ENCODE data around the gene IGF2BP2. TPM values are rescaled to one million over a fixed set of nuclear protein-coding genes. Genes with fewer than 3 reads are reported as not detected.

The IGF2BP2 gene
- total and polyA plus RNA-seq, 2 of the 8 experiments (the other 6 are each of a cell fraction or from before 2014, with no cell fraction given): 7.4 to 121 TPM

- WGBS, 2 experiments (ENCODE audit: extremely low coverage in 1 of 2, insufficient coverage in 1 of 2, insufficient read length in 1 of 2, insufficient replicate concordance in 2 of 2, low coverage in 1 of 2, low lambda C conversion rate in 2 of 2, missing lambda C conversion rate in 1 of 2): 94% methylated on average over 6 of the region's 6 CpGs; no CpG with 5 or more reads in 1 of the 2 experiments
- H3K56ac ChIP-seq (replicated peaks; ENCODE audit: insufficient read length, low read depth, low read length): no peak overlapping the region
- no peak overlapping the region for H3K9ac ChIP-seq (replicated peaks in 1 of 4; ENCODE audit: extremely low read depth in 1 of 4, low read depth in 3 of 4, low read length in 3 of 4)
- H2BK5ac ChIP-seq (ENCODE audit: low read depth, low read length): no peak overlapping the region
- H3K18ac ChIP-seq (ENCODE audit: extremely low read depth, low read length): no peak overlapping the region
- CTCF ChIA-PET (ENCODE audit: partially characterized antibody): interaction anchor here (1.0 to 17.0 kb wide), 5 partner anchors 9 to 140 kb away, joined by 4 to 345 read pairs (median 4); no protein-coding TSS in a partner anchor
- no peak overlapping the region for H3K23ac ChIP-seq (ENCODE audit: insufficient read length)
- H2BK12ac ChIP-seq (ENCODE audit: low read depth, low read length): no peak overlapping the region
- peaks cover 12% of the 10 kb centered on the region; the same call in 1 of the 2 replicates for H3K79me1 ChIP-seq (ENCODE audit: low read depth, low read length)
- POLR2A ChIA-PET (ENCODE audit: partially characterized antibody): no interaction called here
- no peaks in the 10 kb centered on the region for H3K27me3 ChIP-seq (replicated peaks in 1 of 4; ENCODE audit: control insufficient read depth in 3 of 4, extremely low read depth in 1 of 4, insufficient read depth in 3 of 4, low read length in 3 of 4)
- DNase-seq (ENCODE audit: low read depth in 1 of 2, low spot score in 2 of 2): no peak
- no peak overlapping the region for H2BK15ac ChIP-seq (ENCODE audit: low read length)
- TF ChIP-seq NRF1 (IDR thresholded peaks at IDR 0.05; ENCODE audit: low read depth, low read length) (no peak), ATF2 (IDR thresholded peaks at IDR 0.05; ENCODE audit: low read length) (no peak), TEAD4 (IDR thresholded peaks at IDR 0.05; ENCODE audit: low read depth, low read length) (no peak), ZNF274 (IDR thresholded peaks at IDR 0.05; ENCODE audit: borderline replicate concordance, extremely low read depth, low read length) (no peak), SUZ12 (IDR thresholded peaks at IDR 0.05; ENCODE audit: low read length) (no peak)
- H3K27ac ChIP-seq (ENCODE audit: low read depth, low read length): no peak overlapping the region
- peaks cover 0 to 12% (median 7%) of the 10 kb centered on the region in 4 experiments; a peak in 3 of 8 replicates for H3K36me3 ChIP-seq (ENCODE audit: control insufficient read depth in 2 of 4, insufficient read depth in 4 of 4, low read length in 3 of 4)
- no peak overlapping the region for H3K4me2 ChIP-seq (ENCODE audit: insufficient read depth in 1 of 2, low read depth in 2 of 2, low read length in 2 of 2)
- no peak overlapping the region for H4K91ac ChIP-seq (replicated peaks; ENCODE audit: insufficient read length, low read length)
- H2BK120ac ChIP-seq (replicated peaks; ENCODE audit: low read depth, low read length): no peak overlapping the region
- H3K23me2 ChIP-seq (ENCODE audit: low read depth, low read length): no peaks in the 10 kb centered on the region
- FAIRE-seq: no peak
- H3K4ac ChIP-seq (replicated peaks; ENCODE audit: insufficient read length, low read depth, low read length): no peak overlapping the region
- H4K5ac ChIP-seq (ENCODE audit: insufficient read length, low read depth, low read length): no peak overlapping the region
- H4K8ac ChIP-seq (ENCODE audit: extremely low read depth, insufficient read depth, low read length): no peak overlapping the region
- peaks cover 0 to 22% (median 9%) of the 10 kb centered on the region in 4 experiments; a peak in 6 of 7 replicates for H3K4me1 ChIP-seq (replicated peaks in 1 of 4; ENCODE audit: control insufficient read depth in 3 of 4, insufficient read depth in 4 of 4, low read length in 3 of 4)
- H3K9me3 ChIP-seq (ENCODE audit: insufficient read depth in 2 of 2, low read depth in 1 of 2, low read length in 1 of 2): peaks cover 3 to 4% of the 10 kb centered on the region in 2 experiments
- peaks cover 14 to 99% of the 10 kb centered on the region in 2 experiments for H3K79me2 ChIP-seq (ENCODE audit: control insufficient read depth in 1 of 2, insufficient read depth in 2 of 2, low read length in 2 of 2)
- peaks cover 22 to 23% of the 10 kb centered on the region in 2 experiments for H4K20me1 ChIP-seq (replicated peaks in 1 of 2; ENCODE audit: control insufficient read depth in 1 of 2, insufficient read depth in 2 of 2, low read length in 2 of 2)
- H3K4me3 ChIP-seq (ENCODE audit: extremely low read depth in 1 of 4, insufficient read depth in 2 of 4, low read depth in 3 of 4, low read length in 4 of 4): no peak overlapping the region
- no peak overlapping the region for H3K14ac ChIP-seq (ENCODE audit: insufficient read length)
- no peak overlapping the region for H2AK5ac ChIP-seq (ENCODE audit: low read depth, low read length)
- H2AFZ ChIP-seq (ENCODE audit: low read length): no peak overlapping the region
- H2BK20ac ChIP-seq (ENCODE audit: low read length): no peak overlapping the region
Measured at GRCh38 chr3:185759512-185759911, 65.3 kb downstream of the IGF2BP2 start.

All from H1 (cell line).